Lung (tissue), 16 donors: Measurements from ENCODE around the gene FAM53C. TPM values are rescaled to one million over a fixed set of nuclear protein-coding genes. Genes with fewer than 3 reads are reported as not detected.

Experiments used
- ATAC-seq: fragments of 200-7000 bp; cut with Tn5 transposase; one replicate; pipeline ENCODE4 v1.9.1; 2020; ENCODE audit warnings: moderate number of reproducible peaks; ENCODE audit not compliant: insufficient read depth, low FRiP score
- DNase-seq, 3 donors: peaks; one replicate each; pipeline ENCODE4 v3.0.0-alpha.2; 2013 to 2017
- H3K27ac ChIP-seq, 2 donors: one replicate each; pipeline ENCODE4 v1.5.1; 2013; ENCODE audit warnings: mild to moderate bottlenecking in 2 of 2, moderate library complexity in 2 of 2, control low read depth in 1 of 2, inconsistent platforms in 1 of 2, low read depth in 1 of 2, low read length in 1 of 2
- H3K27me3 ChIP-seq, 3 donors: one replicate each; pipeline ENCODE4 v1.5.1; 2013; ENCODE audit warnings: low read length in 2 of 3; ENCODE audit not compliant: control insufficient read depth in 3 of 3, insufficient read depth in 3 of 3
- H3K36me3 ChIP-seq, 4 donors: one replicate each; pipeline ENCODE4 v1.5.1; 2013; ENCODE audit warnings: low read length in 4 of 4, mild to moderate bottlenecking in 1 of 4, moderate library complexity in 1 of 4; ENCODE audit not compliant: control insufficient read depth in 4 of 4, insufficient read depth in 4 of 4
- H3K4me1 ChIP-seq, 5 donors: one replicate each; pipeline ENCODE4 v1.5.1; 2013; ENCODE audit warnings: low read length in 5 of 5, mild to moderate bottlenecking in 2 of 5, moderate library complexity in 1 of 5; ENCODE audit not compliant: control insufficient read depth in 5 of 5, insufficient read depth in 5 of 5
- H3K4me3 ChIP-seq: one replicate; pipeline ENCODE4 v1.5.1; 2013; ENCODE audit warnings: mild to moderate bottlenecking, control low read depth, moderate library complexity
- H3K9ac ChIP-seq, 2 donors: one replicate each; pipeline ENCODE4 v1.5.1; 2013; ENCODE audit warnings: low read length in 2 of 2, control low read depth in 1 of 2; ENCODE audit not compliant: insufficient read depth in 1 of 2
- H3K9me3 ChIP-seq, 4 donors: one replicate each; pipeline ENCODE4 v1.5.1; 2013; ENCODE audit warnings: low read length in 3 of 4, mild to moderate bottlenecking in 1 of 4, moderate library complexity in 1 of 4; ENCODE audit not compliant: control insufficient read depth in 4 of 4, insufficient read depth in 3 of 4
- CTCF ChIP-seq: IDR thresholded peaks from 2 replicates; pipeline ENCODE4 v1.5.1; 2012; ENCODE audit warnings: mild to moderate bottlenecking; ENCODE audit errors: control extremely low read depth, extremely low read depth
- WGBS, 2 donors: extraction: QIAGEN DNeasy Blood & Tissue Kit; methylation state at CpG; one replicate each; pipeline ENCODE4 v1.1.7; 2013; 5-methylcytosine and 5-hydroxymethylcytosine counted together
- long read RNA-seq, 5 donors: transcript quantifications; one replicate each; lab custom pipeline, GENCODE V29; 2026
- polyA plus RNA-seq, 2 donors: library from polyadenylated mRNA; stranded (reverse); fragments of 200-250 nt; gene quantifications; one replicate each; pipeline ENCODE4 v1.2.1, GENCODE V29; 2013
- total RNA-seq, 2 donors: library from RNA; depleted of rRNA in 1 of 2; stranded (reverse); fragments of >200 nt in 1 of 2; gene quantifications; one replicate each; pipeline ENCODE4 v1.2.1, GENCODE V29; 2014 to 2021
- donor health status: control.
- donor health status: control.
- donor health status: Bipolar disorder and iron deficiency.
- donor health status: healthy.
- donor health status: DM: yes; HTN: yes; CAD: no.

FAM53C gene
- total RNA-seq (10 to 100 TPM; 22.2 to 28.0 TPM), polyA plus RNA-seq (10 to 100 TPM in 1 of 2 donors, 1 to 10 TPM in 1; 8.2 to 19.9 TPM)
- long read RNA-seq, donor 1, full-length matches to known transcripts, result 6 of 6 reads
- long read RNA-seq, donor 1, partial matches to known transcripts, result 0 of 6 reads
- long read RNA-seq, donor 1, other reads (novel, unspliced or antisense), result 0 of 6 reads
- long read RNA-seq, donor 2, full-length matches to known transcripts, result 1 of 1 reads
- long read RNA-seq, donor 2, partial matches to known transcripts, result 0 of 1 reads
- long read RNA-seq, donor 2, other reads (novel, unspliced or antisense), result 0 of 1 reads
- long read RNA-seq, donor 3, full-length matches to known transcripts, result 3 of 9 reads
- long read RNA-seq, donor 3, partial matches to known transcripts, result 6 of 9 reads
- long read RNA-seq, donor 3, other reads (novel, unspliced or antisense), result 0 of 9 reads
- long read RNA-seq, donor 4, full-length matches to known transcripts, result 3 of 3 reads
- long read RNA-seq, donor 4, partial matches to known transcripts, result 0 of 3 reads
- long read RNA-seq, donor 4, other reads (novel, unspliced or antisense), result 0 of 3 reads
- long read RNA-seq, donor 5, full-length matches to known transcripts, result 2 of 36 reads
- long read RNA-seq, donor 5, partial matches to known transcripts, result 34 of 36 reads
- long read RNA-seq, donor 5, other reads (novel, unspliced or antisense), result 0 of 36 reads

GRCh38 chr5:138337685-138338410 lies at the start of gene FAM53C:
FAM53C (plus strand) TSS chr5:138338266; CDS start chr5:138341336, 3,070 bp downstream.
- ATAC-seq (peak; percentile 94), DNase-seq (peak; percentile 94 to 96 (median 96))
- peak within 1 kb of the TSS; percentile 51 for H3K4me3 ChIP-seq
- no peaks in the 10 kb centered on the region for H3K27me3 ChIP-seq
- no peak for TF ChIP-seq CTCF
- peak within 1 kb of the TSS; percentile 83 to 91 for H3K9ac ChIP-seq
- peaks cover 0 to 23% (median 6%) of the 10 kb centered on the region in 5 donors for H3K4me1 ChIP-seq
- WGBS, 2 donors, result 0 to 1% methylated on average over 53 to 56 of the region's 56 CpGs
- peak within 1 kb of the TSS; percentile 81 to 94 for H3K27ac ChIP-seq
- peaks cover 3 to 10% (median 7%) of the 10 kb centered on the region in 4 donors for H3K36me3 ChIP-seq
- no peaks in the 10 kb centered on the region for H3K9me3 ChIP-seq

GRCh38 chr5:138289296-138289695 lies 48.8 kb upstream of the FAM53C start:
- H3K27me3 ChIP-seq, result no peaks in the 10 kb centered on the region
- no peak overlapping the region for H3K9ac ChIP-seq
- no peaks in the 10 kb centered on the region for H3K4me1 ChIP-seq
- H3K9me3 ChIP-seq, result no peaks in the 10 kb centered on the region
- DNase-seq (no peak), ATAC-seq (no peak)
- no peak overlapping the region for H3K4me3 ChIP-seq
- whole genome bisulfite sequencing, 2 donors, result 83 to 94% methylated on average over 3 of the region's 3 CpGs
- H3K36me3 ChIP-seq, result peaks cover 0 to 12% (median 1%) of the 10 kb centered on the region in 4 donors
- no peak for TF ChIP-seq CTCF
- no peak overlapping the region for H3K27ac ChIP-seq

- Histone ChIP-seq H3K4me1 (no peaks in the 10 kb centered on the region), H3K36me3 (peaks cover 0 to 2% (median 0%) of the 10 kb centered on the region in 4 donors), H3K9me3 (no peaks in the 10 kb centered on the region), H3K4me3 (no peak overlapping the region), H3K27me3 (no peaks in the 10 kb centered on the region), H3K27ac (no peak overlapping the region), H3K9ac (no peak overlapping the region)
- ATAC-seq (no peak), DNase-seq (no peak)
- 86 to 89% methylated on average over 6 of the region's 6 CpGs for WGBS, 2 donors
- TF ChIP-seq CTCF, result no peak
Measured at GRCh38 chr5:138303372-138303771, 34.7 kb upstream of the FAM53C start.
